ENCODE results near the gene FFAR3.

- peak; percentile 54 for TF ChIP-seq POLR2AphosphoS5 (IDR thresholded peaks at IDR 0.05; ENCODE audit: low read depth, low read length)
- 0 out of 2 replicates have a peak, but pooled peaks have one; percentile 16 for TF ChIP-seq POLR2A (IDR thresholded peaks at IDR 0.05; ENCODE audit: low read depth, low read length)
These were observed 20.9 kb upstream of the FFAR3 start for GRCh38 chr19:35337097-35337983.

Data from GM12892 (cell line).